Stimulated activated effector memory CD8-positive, alpha-beta T cell treated with anti-CD3 and anti-CD28 coated beads, Interleukin-12 subunit alpha, Interleukin-12 subunit beta, amount 100 ng/mL, for 72 hours (primary cell): ENCODE data around the gene RNF111.

Experiments
- ATAC-seq: fragments of 150-1000 bp; cut with Tn5 transposase; 2 replicates; pipeline ENCODE4 v1.10.0; 2021
- DNase-seq, 2 donors: peaks; one replicate each; pipeline ENCODE4 v3.0.0; 2021 to 2022; ENCODE audit warnings: low spot score in 2 of 2
- H3K27ac Mint-ChIP-seq: one replicate; pipeline ENCODE4 v1.8.0; 2022; ENCODE audit warnings: mild to moderate bottlenecking, mixed read lengths
- H3K36me3 Mint-ChIP-seq: one replicate; pipeline ENCODE4 v1.8.0; 2022; ENCODE audit warnings: mild to moderate bottlenecking, mixed read lengths
- H3K4me1 Mint-ChIP-seq: one replicate; pipeline ENCODE4 v1.8.0; 2022; ENCODE audit warnings: mixed read lengths
- H3K4me3 Mint-ChIP-seq: one replicate; pipeline ENCODE4 v1.8.0; 2022; ENCODE audit warnings: mild to moderate bottlenecking, mixed read lengths
- H3K9me3 Mint-ChIP-seq: one replicate; pipeline ENCODE4 v1.8.0; 2022; ENCODE audit warnings: mixed read lengths

Gene RNF111

GRCh38 chr15:59063042-59063441 is 75.6 kb downstream of the RNF111 start:
- H3K4me1 Mint-ChIP-seq = peaks cover 8% of the 10 kb centered on the region
- peaks cover 100% of the 10 kb centered on the region for H3K36me3 Mint-ChIP-seq
- DNase-seq (no peak), ATAC-seq (no peak)
- no peak overlapping the region for H3K4me3 Mint-ChIP-seq
- no peaks in the 10 kb centered on the region for H3K9me3 Mint-ChIP-seq
- peak overlapping the region; percentile 27 for H3K27ac Mint-ChIP-seq

DNA sequence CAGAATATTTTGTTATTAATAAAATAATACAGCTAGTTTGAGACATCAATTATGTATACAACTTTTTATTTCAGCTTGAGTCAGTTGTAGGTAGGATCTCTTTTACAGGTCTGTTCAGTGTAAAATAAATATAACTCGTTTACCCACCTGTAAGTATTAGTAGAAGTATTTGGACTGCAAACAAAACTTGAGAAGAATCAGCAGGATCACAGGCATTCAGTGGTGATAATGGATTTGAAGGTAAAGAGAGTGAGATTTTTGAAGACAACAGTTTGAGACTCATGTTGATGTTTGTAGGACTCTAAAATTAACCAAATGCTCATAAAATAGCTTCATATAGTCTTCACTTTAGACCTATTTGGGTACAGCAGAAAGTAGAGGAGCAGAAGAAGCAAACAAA is 82.0 kb downstream of the RNF111 start:
- no peaks in the 10 kb centered on the region for H3K9me3 Mint-ChIP-seq
- H3K4me3 Mint-ChIP-seq = no peak overlapping the region
- ATAC-seq (no peak), DNase-seq (no peak)
- H3K27ac Mint-ChIP-seq = no peak overlapping the region
- peaks cover 12% of the 10 kb centered on the region for H3K4me1 Mint-ChIP-seq
- H3K36me3 Mint-ChIP-seq = peaks cover 89% of the 10 kb centered on the region

- no peak overlapping the region for H3K4me3 Mint-ChIP-seq
- no peaks in the 10 kb centered on the region for H3K9me3 Mint-ChIP-seq
- DNase-seq = no peak
- H3K27ac Mint-ChIP-seq = no peak overlapping the region
- H3K4me1 Mint-ChIP-seq = peaks cover 8% of the 10 kb centered on the region
- ATAC-seq = no peak
- H3K36me3 Mint-ChIP-seq = peaks cover 81% of the 10 kb centered on the region
Observed at GRCh38 chr15:59074607-59075006, 87.1 kb downstream of the RNF111 start.

- H3K9me3 Mint-ChIP-seq = no peaks in the 10 kb centered on the region
- DNase-seq (no peak), ATAC-seq (no peak)
- no peak overlapping the region for H3K4me3 Mint-ChIP-seq
- H3K4me1 Mint-ChIP-seq = no peaks in the 10 kb centered on the region
- H3K27ac Mint-ChIP-seq = peak overlapping the region; percentile 1
- H3K36me3 Mint-ChIP-seq = peaks cover 88% of the 10 kb centered on the region
Observed at GRCh38 chr15:59087731-59088130, 100.3 kb downstream of the RNF111 start.

- Mint-ChIP-seq H3K4me3 (no peak overlapping the region), H3K9me3 (no peaks in the 10 kb centered on the region), H3K36me3 (peaks cover 88% of the 10 kb centered on the region), H3K4me1 (no peaks in the 10 kb centered on the region), H3K27ac (no peak overlapping the region)
- no peak for DNase-seq
- ATAC-seq = no peak
Observed at GRCh38 chr15:59094077-59094476, 106.6 kb downstream of the RNF111 start.

GRCh38 chr15:59096429-59096828 is 109.0 kb downstream of the RNF111 start:
- no peaks in the 10 kb centered on the region for H3K4me1 Mint-ChIP-seq
- no peak overlapping the region for H3K4me3 Mint-ChIP-seq
- H3K9me3 Mint-ChIP-seq = no peaks in the 10 kb centered on the region
- no peak for DNase-seq
- ATAC-seq = no peak
- no peak overlapping the region for H3K27ac Mint-ChIP-seq
- peaks cover 64% of the 10 kb centered on the region for H3K36me3 Mint-ChIP-seq

DNA sequence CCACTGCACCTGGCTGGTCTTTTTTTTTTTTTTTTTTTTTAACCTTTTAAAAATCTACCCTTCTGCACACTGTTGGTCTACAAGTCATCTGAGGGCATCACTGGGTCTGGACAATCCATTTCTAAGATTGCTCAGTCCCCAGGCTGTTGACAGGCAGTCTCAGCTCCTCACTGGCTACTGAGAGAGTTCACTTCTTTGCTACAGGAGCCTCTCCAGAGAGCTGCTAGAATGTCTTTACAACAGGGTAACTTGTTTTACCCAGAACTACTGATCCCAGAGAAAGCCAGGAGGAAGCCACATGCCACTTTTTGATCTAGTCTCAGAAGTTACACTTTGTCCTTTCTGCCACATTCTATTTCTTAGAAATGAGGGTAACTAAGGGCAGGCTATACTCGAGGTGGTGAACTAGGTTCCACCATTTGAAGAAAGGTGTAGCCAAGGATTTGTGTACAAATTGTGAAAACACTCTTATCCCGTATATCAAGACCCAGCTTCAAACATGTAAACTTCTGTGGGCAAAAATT is 111.8 kb downstream of the RNF111 start:
- Mint-ChIP-seq H3K4me3 (no peak overlapping the region), H3K27ac (peak overlapping the region; percentile 20), H3K36me3 (peaks cover 36% of the 10 kb centered on the region), H3K4me1 (peaks cover 3% of the 10 kb centered on the region), H3K9me3 (no peaks in the 10 kb centered on the region)
- ATAC-seq (no peak), DNase-seq (no peak)

- Mint-ChIP-seq H3K9me3 (no peaks in the 10 kb centered on the region), H3K4me3 (peak overlapping the region; percentile 86), H3K4me1 (peaks cover 15% of the 10 kb centered on the region), H3K27ac (peak overlapping the region; percentile 97), H3K36me3 (peaks cover 43% of the 10 kb centered on the region)
- no peak for ATAC-seq
- no peak for DNase-seq
Observed at GRCh38 chr15:59104602-59104911, 117.1 kb downstream of the RNF111 start.

DNA sequence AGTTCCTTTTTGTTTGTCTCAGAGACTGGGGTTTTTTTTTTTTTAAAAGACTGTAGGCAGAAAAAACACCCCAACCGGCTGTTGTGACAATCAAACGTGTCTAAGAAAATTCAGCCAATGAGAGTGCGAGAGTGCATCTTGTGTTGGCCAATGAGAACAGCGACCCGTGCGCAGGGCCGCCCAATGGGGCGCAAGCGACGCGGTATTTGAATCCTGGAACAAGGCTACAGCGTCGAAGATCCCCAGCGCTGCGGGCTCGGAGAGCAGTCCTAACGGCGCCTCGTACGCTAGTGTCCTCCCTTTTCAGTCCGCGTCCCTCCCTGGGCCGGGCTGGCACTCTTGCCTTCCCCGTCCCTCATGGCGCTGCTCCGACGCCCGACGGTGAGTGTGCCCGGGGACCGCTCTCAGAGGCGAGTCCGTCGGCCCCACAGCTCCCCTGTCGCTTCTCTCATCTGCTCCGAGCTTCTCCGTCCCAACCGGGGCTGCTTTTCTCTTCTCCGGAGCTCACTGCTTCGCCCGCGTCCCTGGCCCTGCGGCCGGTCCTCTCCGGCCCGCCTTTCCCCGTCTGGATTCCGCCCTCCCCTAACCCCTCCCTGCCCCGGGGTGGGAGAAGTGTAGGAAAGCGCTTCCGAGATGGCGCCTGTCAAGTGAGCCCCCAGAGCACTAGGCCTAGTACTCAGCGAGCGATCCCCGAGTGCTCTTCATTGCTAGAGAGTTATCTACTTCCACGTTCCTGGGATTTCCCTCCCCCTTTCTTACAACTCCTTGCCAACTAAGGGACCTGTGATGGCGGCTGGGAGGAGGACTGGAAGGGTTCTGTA is 117.7 kb downstream of the RNF111 start, which contains the start of gene CCNB2:
Gene CCNB2 (plus strand): TSS at position 235 of the 821 bp plus-strand sequence. CDS start 123 bp downstream, at position 358.
- ATAC-seq (peak; percentile 99), DNase-seq (peak; percentile 61 to 88)
- Mint-ChIP-seq H3K4me3 (peak within 1 kb of the TSS; percentile 86), H3K36me3 (peaks cover 43% of the 10 kb centered on the region), H3K27ac (peak within 1 kb of the TSS; percentile 97), H3K9me3 (no peaks in the 10 kb centered on the region), H3K4me1 (peaks cover 15% of the 10 kb centered on the region)

GRCh38 chr15:59105854-59106253 is 118.4 kb downstream of the RNF111 start:
- no peak for DNase-seq
- Mint-ChIP-seq H3K4me1 (peaks cover 15% of the 10 kb centered on the region), H3K27ac (peak overlapping the region; percentile 97), H3K4me3 (peak overlapping the region; percentile 86), H3K9me3 (no peaks in the 10 kb centered on the region), H3K36me3 (peaks cover 43% of the 10 kb centered on the region)
- ATAC-seq = no peak

GRCh38 chr15:59111251-59111650 is 123.8 kb downstream of the RNF111 start:
- Mint-ChIP-seq H3K4me3 (no peak overlapping the region), H3K4me1 (no peaks in the 10 kb centered on the region), H3K27ac (no peak overlapping the region), H3K36me3 (peaks cover 59% of the 10 kb centered on the region), H3K9me3 (no peaks in the 10 kb centered on the region)
- DNase-seq (no peak), ATAC-seq (no peak)

DNA sequence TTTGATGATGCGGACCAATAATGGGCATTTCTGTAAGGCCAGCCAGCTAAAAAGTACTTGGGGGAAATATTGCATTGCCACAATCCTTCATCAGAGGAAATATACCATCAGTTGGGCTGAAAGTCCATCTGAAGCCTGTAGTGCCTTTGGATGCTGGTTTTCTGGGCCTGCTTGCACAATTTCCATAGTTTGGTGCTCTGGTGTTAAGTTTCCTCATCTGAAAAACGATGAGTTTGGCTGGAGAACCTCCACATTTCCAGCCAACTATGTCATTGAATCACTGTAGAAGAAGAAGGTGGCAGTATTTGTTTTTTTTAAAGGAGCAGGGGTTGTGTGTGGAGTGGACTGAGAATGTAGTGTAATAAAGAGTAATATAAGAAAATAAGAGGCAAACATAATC is 127.6 kb downstream of the RNF111 start:
- DNase-seq = no peak
- H3K36me3 Mint-ChIP-seq = peaks cover 57% of the 10 kb centered on the region
- H3K9me3 Mint-ChIP-seq = no peaks in the 10 kb centered on the region
- H3K27ac Mint-ChIP-seq = no peak overlapping the region
- H3K4me1 Mint-ChIP-seq = no peaks in the 10 kb centered on the region
- H3K4me3 Mint-ChIP-seq = no peak overlapping the region
- ATAC-seq = no peak

- Mint-ChIP-seq H3K4me1 (no peaks in the 10 kb centered on the region), H3K9me3 (no peaks in the 10 kb centered on the region), H3K36me3 (peaks cover 57% of the 10 kb centered on the region), H3K4me3 (no peak overlapping the region), H3K27ac (no peak overlapping the region)
- DNase-seq (no peak), ATAC-seq (no peak)
Observed at GRCh38 chr15:59116141-59116540, 128.7 kb downstream of the RNF111 start.

- Mint-ChIP-seq H3K27ac (no peak overlapping the region), H3K4me1 (no peaks in the 10 kb centered on the region), H3K9me3 (no peaks in the 10 kb centered on the region), H3K36me3 (peaks cover 56% of the 10 kb centered on the region), H3K4me3 (no peak overlapping the region)
- ATAC-seq (no peak), DNase-seq (no peak)
Observed at GRCh38 chr15:59116771-59117170, 129.3 kb downstream of the RNF111 start.

DNA sequence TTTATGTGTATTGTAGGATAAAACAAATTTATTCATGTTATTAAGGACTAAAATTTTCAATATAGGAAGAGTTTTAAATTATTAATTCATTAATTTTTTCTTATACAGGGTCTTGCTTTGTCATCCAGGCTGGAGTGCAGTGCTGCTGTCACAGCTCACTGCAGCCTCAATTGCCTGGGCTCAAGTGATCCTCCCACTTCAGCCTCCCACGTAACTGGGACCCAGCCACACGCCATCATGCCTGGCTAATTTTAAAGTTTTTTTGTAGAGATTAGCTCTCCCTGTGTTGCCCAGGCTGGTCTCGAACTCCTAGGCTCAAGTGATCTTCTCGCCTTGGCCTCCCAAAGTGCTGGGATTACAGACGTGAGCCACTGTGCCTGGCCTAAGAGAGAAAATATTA is 132.2 kb downstream of the RNF111 start:
- no peaks in the 10 kb centered on the region for H3K4me1 Mint-ChIP-seq
- no peak overlapping the region for H3K4me3 Mint-ChIP-seq
- DNase-seq = no peak
- no peak for ATAC-seq
- peaks cover 39% of the 10 kb centered on the region for H3K36me3 Mint-ChIP-seq
- no peaks in the 10 kb centered on the region for H3K9me3 Mint-ChIP-seq
- no peak overlapping the region for H3K27ac Mint-ChIP-seq

DNA sequence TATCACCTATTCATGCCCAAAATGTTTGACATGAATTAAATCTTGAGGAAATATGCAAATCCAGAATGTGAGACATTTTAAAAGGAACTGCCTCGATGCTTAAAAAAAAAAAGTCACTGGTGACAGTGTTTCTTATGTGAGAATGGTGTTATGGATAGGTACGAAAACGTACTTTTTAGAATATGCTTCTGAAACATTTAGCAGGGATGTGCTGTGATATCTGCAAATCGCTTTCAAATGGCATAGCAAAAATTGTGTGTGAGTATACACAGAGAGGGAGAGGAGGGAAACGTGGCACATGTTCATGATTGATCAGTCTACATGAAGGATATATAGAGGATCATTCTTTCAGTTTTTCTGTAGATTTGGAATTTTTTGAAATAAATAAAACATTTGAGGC is 133.5 kb downstream of the RNF111 start:
- H3K4me3 Mint-ChIP-seq = no peak overlapping the region
- H3K36me3 Mint-ChIP-seq = peaks cover 26% of the 10 kb centered on the region
- H3K4me1 Mint-ChIP-seq = no peaks in the 10 kb centered on the region
- no peak overlapping the region for H3K27ac Mint-ChIP-seq
- ATAC-seq (no peak), DNase-seq (no peak)
- H3K9me3 Mint-ChIP-seq = no peaks in the 10 kb centered on the region
